HG03103 (cell line): ENCODE data around the gene IFT52.
"Not testable (repeated sequence)": the region's sequence is repeated elsewhere in the genome, so short reads cannot be mapped to it uniquely, and the experiment has no call there.

Experiments used
- ATAC-seq: cut with Tn5 transposase; IDR thresholded peaks from one replicate; pipeline ENCODE4 v1.9.1; 2021; ENCODE audit warnings: low read depth; ENCODE audit not compliant: unreplicated experiment

The IFT52 gene

DNA sequence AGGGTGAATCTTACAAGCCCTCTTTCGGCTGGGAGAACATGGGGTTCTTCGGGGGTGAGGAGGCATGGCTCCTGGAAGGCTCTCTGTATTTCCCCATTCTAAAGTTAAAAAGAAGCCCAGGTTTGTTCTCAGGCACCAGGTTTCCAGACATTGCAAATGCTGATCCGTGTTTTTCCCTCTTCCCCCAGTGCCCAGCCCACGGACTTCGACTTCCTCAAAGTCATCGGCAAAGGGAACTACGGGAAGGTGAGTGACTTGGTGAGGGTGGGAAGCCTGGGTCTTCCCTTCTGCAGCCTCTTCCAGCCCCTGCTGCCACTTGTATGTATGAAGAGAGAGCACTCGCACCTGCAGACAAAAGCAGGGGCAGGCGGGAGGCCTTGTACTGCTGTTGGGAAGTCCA, 23.3 kb upstream of the IFT52 start:
- ATAC-seq: no peak

DNA sequence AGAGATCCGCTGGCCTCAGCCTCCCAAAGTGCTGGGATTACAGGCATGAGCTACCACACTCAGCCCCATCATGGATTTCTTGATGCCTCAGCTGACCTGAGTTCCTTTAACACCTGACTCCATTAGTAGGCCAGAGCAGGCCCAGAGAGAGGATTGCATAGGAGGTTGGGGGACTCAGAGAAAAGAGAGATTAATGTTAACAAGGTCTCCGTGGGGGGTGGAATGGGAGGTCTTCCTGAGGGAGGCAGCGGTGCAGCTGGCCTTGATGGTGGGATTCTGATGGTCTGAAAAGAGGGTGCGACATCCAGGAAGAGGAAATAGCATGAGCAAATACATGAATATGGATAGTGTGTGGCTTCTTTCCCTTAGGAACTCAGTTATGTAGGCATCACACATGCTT, 22.0 kb upstream of the IFT52 start:
- ATAC-seq: no peak

DNA sequence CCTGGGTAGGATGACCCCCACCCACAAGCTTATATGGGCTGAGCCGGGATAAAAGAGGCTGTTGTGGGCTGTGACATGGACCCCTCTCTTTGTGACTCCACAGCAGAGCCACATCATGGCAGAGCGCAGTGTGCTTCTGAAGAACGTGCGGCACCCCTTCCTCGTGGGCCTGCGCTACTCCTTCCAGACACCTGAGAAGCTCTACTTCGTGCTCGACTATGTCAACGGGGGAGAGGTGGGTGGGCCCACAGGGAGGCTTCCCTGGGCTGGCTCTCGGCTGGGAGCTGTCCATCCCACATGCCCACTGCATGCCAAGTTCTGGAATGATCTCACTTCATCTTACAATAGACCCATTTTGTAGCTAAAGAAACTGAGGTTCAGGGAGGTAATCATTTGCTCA, 21.5 kb upstream of the IFT52 start:
- ATAC-seq: no peak

DNA sequence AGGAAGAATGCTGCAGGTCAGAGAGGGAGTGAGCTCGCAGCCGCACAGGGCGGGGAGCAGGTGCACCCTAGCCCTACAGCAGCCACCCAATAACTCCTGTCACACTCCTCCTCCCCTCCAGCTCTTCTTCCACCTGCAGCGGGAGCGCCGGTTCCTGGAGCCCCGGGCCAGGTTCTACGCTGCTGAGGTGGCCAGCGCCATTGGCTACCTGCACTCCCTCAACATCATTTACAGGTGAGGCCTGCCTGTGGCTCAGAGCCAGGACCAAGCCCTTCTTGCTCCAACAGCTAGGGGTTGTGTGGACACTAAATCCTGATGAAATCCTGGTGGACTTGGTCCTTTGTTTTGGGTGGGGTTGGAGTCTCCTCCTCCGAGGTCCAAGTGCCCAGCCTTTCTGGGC, 20.2 kb upstream of the IFT52 start:
- ATAC-seq: no peak

DNA sequence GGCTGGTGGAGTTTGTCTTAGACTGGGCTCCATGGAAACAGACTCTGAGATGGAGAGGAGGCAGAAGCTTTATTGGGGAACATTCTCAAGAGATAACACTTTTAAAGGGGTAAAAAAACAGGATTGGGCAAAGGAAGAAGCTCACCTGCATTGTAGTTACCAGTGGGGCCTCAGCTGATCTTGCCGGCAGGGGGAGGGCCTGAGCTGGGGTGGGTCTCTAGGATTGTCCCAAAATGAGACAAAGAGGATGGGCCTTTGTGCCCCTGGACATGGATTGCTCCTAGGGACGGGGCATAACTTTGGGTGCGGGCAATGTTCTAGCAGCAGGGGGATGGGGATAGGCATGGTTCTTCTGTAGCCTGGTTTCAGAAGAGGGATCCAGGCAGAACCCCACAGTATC, 19.4 kb upstream of the IFT52 start:
- ATAC-seq: no peak

DNA sequence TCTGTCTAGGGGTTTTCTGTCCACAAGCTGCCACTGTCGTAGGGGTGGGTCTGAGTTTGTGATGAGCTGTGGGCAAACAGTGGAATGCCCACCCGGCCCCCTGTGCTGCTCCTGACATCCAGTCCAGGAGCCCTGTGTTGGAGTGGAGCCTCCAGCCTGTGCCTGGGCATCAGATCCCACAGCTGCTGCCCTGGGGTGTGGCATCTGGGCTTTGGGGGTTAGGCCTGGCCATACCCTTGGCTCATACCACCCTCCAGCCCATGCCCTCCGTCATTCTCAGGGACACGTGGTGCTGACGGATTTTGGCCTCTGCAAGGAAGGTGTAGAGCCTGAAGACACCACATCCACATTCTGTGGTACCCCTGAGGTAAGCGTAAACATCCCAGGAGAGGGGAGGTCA, 19.0 kb upstream of the IFT52 start:
- no peak for ATAC-seq

DNA sequence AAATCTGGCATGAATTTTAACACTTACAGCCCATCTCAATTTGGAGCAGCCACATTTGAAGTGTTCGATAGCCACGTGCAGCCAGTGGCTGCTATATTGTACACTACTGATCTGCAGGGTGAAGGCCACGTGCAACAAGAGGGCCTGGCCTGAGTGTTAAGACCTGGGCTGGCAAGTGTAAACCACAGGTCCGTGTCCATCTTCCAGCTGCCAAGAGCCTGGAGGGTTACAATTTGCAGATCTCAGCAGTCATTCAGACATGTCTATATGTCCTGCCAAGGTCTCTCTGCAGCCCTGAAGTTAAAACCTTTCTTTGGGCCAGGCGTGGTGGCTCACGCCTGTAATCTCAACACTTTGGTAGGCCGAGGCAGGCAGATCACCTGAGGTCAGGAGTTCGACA, 17.8 kb upstream of the IFT52 start:
- no peak for ATAC-seq

DNA sequence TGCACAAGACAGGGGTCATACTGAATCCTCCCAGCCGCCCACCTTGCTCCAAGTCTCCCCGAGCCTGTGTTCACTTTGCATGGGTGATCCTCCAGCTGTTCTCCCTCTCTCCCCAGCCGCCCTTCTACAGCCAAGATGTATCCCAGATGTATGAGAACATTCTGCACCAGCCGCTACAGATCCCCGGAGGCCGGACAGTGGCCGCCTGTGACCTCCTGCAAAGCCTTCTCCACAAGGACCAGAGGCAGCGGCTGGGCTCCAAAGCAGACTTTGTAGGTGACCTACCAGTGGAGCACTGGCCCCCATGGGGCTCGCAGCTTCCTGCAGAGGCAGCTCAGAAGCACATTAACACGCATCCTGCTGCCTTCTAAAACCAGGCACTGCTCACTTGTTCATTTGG, 14.6 kb upstream of the IFT52 start:
- no peak for ATAC-seq

DNA sequence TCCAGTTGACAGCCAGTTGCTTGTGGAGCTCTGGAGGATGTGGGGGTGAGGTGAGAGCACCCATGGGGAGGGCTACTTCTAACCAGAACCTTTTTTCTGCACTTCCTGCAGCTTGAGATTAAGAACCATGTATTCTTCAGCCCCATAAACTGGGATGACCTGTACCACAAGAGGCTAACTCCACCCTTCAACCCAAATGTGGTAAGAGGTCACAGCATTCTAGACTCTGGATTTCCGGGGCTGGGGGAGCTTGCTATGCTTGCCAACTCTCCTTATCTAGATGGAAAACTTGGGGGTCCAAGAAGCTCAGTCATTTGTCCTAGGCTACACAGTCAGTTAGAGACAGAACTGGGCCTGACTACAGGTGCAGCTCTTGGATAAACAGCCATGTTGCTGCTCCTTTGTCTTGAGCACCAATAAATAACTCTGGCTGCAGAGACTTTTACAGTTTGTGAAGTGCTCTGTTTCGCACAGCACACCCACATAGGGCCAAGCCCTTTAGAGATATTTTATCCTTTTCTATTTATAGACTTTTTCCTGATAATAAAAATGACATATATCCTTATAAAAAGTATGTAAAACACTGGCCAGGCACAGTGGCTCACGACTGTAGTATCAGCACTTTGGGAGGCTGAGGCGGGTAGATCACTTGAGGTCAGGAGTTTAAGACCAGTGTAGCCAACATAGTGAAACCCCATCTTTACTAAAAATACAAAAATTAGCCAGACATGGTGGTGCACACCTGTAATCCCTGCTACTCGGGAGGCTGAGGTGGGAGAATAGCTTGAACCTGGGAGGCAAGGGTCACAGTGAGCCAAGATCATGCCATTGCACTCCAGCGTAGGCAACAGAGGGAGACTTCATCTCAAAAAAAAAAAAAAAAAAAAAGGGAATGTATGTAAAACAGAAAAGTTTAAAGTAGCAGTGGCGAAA, 10.6 kb upstream of the IFT52 start:
- no peak for ATAC-seq

DNA sequence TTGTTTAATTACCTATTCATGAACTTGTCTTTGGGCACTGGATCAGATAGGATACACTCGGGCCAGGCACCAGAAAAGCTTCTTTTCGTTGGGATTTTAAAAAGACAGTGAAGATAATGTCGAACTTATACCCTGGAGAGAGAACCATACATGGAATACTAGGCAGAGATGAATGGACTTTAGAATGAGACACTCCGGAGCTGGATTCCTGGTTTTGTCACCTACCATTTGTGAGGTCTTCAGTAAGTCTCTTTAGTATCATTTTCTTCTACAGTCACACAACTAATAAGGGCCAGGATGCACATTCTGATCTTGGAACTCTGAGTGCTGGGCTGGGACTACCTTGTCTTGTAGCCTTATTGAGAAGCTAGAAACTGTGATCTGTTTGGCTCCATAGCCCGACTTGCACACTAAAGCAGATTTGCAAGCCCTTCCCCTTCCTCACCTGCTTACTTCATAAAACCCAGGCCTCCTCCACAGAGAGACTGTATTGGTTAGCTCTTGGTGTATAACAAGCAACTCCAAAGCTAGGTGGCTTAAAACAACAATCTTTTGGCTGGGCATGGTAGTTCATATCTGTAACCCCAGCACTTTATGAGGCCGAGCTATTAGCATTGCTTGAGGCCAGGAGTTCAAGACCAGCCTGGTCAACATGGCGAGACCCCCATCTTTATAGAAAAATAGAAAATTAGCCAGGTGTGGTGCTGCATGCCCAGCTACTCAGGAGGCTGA, 7.4 kb upstream of the IFT52 start:
- ATAC-seq: no peak

DNA sequence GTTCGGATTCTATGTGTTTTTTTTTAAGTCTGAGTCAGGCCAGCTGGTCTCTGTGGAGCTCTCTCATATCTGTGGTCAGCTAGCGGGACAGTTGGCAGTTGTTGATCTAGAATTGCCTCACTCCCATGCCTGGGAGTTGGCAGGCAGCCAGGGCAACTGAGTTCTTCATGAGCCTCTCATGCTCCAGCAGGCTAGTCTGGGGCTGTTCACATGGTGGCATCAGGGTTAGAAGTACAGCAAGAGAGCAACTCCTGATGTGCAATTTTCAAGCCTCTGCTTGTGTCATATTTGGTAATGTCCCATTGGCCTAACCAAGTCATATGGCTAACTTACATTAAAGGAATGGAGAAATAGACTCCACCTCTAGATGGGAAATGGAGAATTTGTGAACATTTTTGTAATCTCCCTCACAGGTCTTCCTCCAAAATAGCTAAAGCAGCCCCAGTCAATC, 6.7 kb upstream of the IFT52 start:
- no peak for ATAC-seq

DNA sequence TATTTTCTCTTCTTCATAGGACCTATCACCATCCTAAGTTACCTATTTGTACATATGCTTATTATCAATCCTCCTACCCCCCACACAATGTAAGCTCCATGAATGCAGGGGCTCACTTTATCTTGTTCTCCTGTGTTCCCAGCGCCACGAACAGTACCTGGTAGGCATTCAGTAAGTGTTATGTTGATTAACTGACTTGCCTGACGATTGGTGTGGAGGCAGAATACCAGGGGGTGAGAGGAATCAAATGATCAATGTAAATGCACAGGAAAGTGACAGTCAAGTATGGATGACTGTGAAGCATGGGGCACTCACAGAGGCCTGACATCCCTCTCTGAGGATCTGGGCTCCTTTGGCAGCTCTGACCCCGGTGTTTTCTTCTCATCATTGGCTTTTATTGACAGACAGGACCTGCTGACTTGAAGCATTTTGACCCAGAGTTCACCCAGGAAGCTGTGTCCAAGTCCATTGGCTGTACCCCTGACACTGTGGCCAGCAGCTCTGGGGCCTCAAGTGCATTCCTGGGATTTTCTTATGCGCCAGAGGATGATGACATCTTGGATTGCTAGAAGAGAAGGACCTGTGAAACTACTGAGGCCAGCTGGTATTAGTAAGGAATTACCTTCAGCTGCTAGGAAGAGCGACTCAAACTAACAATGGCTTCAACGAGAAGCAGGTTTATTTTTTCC, 6.1 kb upstream of the IFT52 start:
- ATAC-seq: no peak

DNA sequence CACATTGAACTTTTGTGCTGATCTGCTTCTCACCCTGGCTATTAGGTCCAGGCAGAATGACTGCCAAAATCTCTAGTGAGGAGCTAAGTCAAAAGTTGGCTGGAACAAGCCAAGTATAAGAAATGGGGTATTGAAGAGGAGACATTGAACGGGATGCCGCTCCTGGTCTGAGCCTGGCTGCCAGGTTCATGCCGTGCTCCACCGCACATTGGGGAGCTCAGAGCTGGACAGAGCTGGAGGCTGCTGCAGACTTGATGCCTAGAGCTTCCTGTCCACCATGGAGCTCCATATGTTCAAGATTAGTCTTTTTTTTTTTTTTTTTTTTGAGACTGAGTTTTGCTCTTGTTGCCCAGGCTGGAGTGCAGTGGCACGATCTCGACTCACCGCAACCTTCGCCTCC, 4.1 kb upstream of the IFT52 start:
- no peak for ATAC-seq

DNA sequence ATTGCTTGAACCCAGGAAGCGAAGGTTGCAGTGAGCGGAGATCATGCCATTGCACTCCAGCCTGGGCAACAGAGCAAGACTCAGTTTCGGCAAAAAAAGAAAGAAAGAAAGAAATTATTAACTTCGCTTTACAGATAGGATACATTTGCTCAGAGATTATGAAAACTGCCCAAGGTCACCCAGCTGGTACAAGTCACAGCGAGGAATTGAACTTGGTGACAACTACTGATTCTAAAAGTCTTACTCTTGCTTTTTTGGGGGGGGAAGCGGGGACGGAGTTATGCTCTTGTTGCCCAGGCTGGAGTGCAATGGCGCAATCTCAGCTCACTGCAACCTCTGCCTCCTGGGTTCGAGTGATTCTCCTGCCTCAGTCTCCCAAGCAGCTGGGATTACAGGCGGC, 2.2 kb upstream of the IFT52 start:
- ATAC-seq: not testable (repeated sequence)

DNA sequence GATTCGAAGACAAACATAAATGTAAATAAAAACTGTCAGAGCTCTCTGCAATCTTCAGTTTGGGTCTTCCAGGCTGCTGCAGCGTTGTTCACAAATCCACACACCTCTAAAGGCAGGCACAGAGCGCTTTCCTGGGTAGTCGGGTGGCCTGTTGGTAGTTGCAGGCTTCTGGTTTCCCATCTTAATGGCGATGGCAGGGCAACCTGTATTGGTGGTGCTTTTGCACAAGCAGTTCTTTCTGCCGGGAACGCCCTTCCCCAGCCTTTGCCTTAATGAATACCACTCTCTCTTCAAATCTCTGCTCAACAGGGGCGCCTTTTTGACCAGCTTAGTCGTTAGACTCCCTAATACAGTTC, 723 bp upstream of the IFT52 start:
- ATAC-seq: no peak

DNA sequence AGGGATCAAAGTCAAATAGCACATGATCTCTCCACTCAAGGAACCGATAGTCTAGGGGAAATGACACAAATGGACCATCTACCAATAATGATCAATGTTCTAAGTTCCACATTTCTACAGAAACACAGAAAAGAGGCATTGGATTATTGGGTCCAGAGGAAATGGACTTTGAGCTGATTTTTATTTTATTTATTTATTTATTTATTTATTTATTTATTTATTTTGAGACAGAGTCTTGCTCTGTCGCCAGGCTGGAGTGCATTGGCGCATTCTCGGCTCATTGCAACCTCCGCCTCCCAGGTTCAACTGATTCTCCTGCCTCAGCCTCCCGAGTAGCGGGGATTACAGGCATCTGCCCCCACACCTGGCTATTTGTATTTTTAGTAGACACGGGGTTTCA, 11.2 kb downstream of the IFT52 start:
- not testable (repeated sequence) for ATAC-seq

DNA sequence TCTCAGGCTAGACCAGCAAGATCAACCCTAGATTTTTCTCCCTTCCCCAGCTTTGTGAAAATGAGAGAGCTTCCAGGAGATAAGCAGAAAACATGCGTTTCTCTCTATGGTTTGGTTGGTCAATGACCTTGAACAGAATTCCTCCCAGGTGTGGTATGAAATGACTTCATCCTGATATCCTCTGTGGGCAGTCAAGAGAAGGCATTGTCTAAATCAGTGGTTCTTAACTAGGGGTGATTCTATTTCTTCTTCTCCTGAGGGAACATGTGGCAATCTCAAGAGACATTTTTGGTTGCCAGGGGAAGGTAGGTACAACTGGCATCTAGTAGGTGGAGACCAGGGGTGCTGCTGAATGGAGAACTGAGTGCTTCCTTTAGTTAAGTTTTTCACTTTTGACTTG, 12.4 kb downstream of the IFT52 start:
- no peak for ATAC-seq

DNA sequence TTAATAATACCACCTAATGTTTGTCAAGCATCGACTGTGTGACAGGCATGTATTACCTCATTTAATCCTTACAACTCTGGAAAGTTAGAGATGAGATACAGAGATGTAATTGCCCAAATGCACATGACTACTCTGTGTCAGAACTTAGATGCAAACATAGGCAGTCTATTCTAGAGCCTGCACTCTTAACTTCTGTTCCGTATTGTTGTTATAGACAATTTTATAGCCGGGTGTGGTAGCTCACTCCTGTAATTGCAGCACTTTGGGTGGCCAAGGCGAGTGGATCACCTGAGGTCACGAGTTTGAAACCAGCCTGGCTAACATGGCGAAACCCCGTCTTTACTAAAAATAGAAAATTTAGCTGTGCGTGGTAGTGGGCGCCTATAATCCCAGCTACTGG, 15.0 kb downstream of the IFT52 start:
- no peak for ATAC-seq

DNA sequence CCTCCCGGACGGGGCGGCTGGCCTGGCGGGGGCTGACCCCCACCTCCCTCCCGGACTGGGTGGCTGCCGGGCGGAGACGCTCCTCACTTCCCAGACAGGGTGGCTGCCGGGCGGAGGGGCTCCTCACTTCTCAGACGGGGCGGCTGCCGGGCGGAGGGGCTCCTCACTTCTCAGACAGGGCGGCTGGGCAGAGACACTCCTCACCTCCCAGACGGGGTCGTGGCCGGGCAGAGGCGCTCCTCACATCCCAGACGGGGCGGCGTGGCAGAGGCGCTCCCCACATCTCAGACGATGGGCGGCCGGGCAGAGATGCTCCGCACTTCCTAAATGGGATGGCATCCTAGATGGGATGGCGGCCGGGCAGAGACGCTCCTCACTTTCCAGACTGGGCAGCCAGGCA, 16.5 kb downstream of the IFT52 start:
- not testable (repeated sequence) for ATAC-seq

DNA sequence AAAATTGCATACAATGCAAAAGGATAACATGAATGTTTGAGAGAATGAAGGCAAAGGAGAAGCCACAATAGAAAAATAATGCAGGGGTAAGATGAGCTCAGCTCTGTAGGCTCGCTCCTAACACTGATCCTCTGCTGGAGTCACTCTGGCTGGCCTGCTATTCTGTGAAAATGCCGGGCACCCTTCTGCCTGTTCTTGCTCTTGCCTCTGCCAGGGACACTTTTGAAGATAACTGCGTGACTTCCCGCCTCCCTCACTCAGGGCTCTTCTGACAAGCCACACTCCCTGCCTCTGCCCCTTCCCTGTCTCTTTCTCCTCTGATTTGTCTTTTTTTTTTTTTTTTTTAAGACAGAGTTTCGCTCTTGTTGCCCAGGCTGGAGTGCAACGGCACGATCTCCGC, 40.9 kb downstream of the IFT52 start:
- no peak for ATAC-seq

DNA sequence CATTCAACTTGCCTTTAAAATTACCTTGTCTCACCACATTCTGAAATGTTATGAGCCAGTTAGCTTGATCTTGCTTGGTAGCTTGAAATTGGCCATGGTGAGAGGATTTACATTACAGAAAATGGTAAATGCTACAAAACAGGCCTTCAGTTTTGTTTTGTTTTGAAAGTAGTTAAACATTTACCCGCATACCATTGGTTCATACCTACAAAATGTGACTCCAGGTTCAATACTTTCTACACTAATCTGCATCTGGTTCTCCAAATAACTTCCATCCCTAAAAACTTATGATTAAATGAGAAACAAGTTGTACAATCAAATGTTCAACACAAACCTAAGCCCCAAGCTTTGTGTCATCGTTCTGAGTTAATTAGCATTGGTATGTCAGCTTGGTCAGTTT, 45.7 kb downstream of the IFT52 start:
- no peak for ATAC-seq
